Stimulated activated CD8-positive, alpha-beta memory T cell treated with anti-CD3 and anti-CD28 coated beads, Interleukin-7, amount 100 ng/mL, for 1 hour (primary cell): ENCODE data around the gene LBH.

Source experiments
- DNase-seq, 2 donors: peaks; one replicate each; pipeline ENCODE4 v3.0.0-alpha.2; 2020; ENCODE audit warnings: low read depth in 2 of 2

Gene LBH

GRCh38 chr2:30303095-30303494 lies 71.8 kb downstream of the LBH start:
- no peak for DNase-seq

GRCh38 chr2:30305235-30305634 lies 73.9 kb downstream of the LBH start:
- no peak for DNase-seq

DNA sequence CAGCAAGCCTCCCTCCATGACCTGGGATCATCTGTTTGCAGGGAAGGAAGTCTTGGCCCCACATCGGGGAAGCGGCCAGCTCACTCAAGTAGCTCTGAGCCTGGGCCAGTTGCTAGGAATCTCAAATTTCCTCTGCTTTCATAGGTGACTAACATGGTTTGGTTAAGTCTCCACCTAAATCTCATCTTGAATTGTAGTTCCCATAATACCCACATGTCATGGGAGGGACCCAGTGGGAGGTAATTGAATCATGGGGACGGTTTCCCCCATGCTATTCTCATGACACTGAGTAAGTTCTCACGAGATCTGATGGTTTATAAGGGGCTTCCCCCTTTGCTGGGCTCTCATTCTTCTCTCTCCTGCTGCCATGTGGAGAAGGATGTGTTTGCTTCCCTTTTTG lies 75.2 kb downstream of the LBH start:
- no peak for DNase-seq

GRCh38 chr2:30308280-30308679 lies 76.9 kb downstream of the LBH start:
- no peak for DNase-seq
